Caco-2 (cell line): ENCODE measurements around the gene HBP1. TPM values are rescaled to one million over a fixed set of nuclear protein-coding genes. Genes with fewer than 3 reads are reported as not detected.

Experiments
- BruUV-seq: library from RNA; stranded (reverse); fragments of 400-500 nt; replicated peaks from 2 replicates; lab custom pipeline; 2021; lab: Mats Ljungman, UMichigan
- CTCF ChIA-PET: fragments of 300-600 bp; sonication (Branson Sonifier 250); formaldehyde crosslinking; loops from one replicate; lab custom pipeline; 2022; ENCODE audit warnings: antibody characterized with exemption; lab: Charles Lee
- POLR2A ChIA-PET: fragments of 300-600 bp; sonication (Branson Sonifier 250); formaldehyde crosslinking; loops from one replicate; lab custom pipeline; 2022; ENCODE audit warnings: antibody characterized with exemption; lab: Charles Lee
- DNase-seq, 2 experiments: peaks; one replicate each; pipeline versions ENCODE4 v3.0.0 to v3.0.0-alpha.2; 2020 to 2022
- H3K27me3 ChIP-seq: replicated peaks from 2 replicates; pipeline ENCODE4 v1.6.0; 2011; ENCODE audit warnings: low read length; ENCODE audit not compliant: control insufficient read depth, insufficient read depth
- H3K36me3 ChIP-seq: 2 replicates; pipeline ENCODE4 v1.5.1; 2011; ENCODE audit warnings: low read length; ENCODE audit not compliant: control insufficient read depth, insufficient read depth
- H3K4me1 ChIP-seq: fragments of 250-450 bp; sonication (Bioruptor Pico); 2 replicates; pipeline ENCODE4 v1.5.1; 2020; ENCODE audit warnings: mild to moderate bottlenecking
- H3K4me3 ChIP-seq: 2 replicates; pipeline ENCODE4 v1.5.1; 2011; ENCODE audit warnings: low read depth, mild to moderate bottlenecking, control low read depth, low read length
- H3K9me3 ChIP-seq: fragments of 250-450 bp; sonication (Bioruptor Pico); 2 replicates; pipeline ENCODE4 v1.5.1; 2020; ENCODE audit warnings: mild to moderate bottlenecking, moderate library complexity
- H3K27ac Mint-ChIP-seq: one replicate; pipeline ENCODE4 v1.8.0; 2022; ENCODE audit warnings: mixed read lengths; ENCODE audit not compliant: unreplicated experiment
- H3K27me3 Mint-ChIP-seq: one replicate; pipeline ENCODE4 v1.8.0; 2022; ENCODE audit warnings: mixed read lengths; ENCODE audit not compliant: insufficient read depth, unreplicated experiment
- H3K36me3 Mint-ChIP-seq: one replicate; pipeline ENCODE4 v1.8.0; 2022; ENCODE audit warnings: mild to moderate bottlenecking, mixed read lengths; ENCODE audit not compliant: insufficient read depth, unreplicated experiment
- H3K4me1 Mint-ChIP-seq: one replicate; pipeline ENCODE4 v1.8.0; 2022; ENCODE audit warnings: low read depth, mixed read lengths; ENCODE audit not compliant: unreplicated experiment
- H3K4me3 Mint-ChIP-seq: one replicate; pipeline ENCODE4 v1.8.0; 2022; ENCODE audit warnings: mild to moderate bottlenecking, moderate library complexity, mixed read lengths; ENCODE audit not compliant: unreplicated experiment
- H3K9me3 Mint-ChIP-seq: one replicate; pipeline ENCODE4 v1.8.0; 2022; ENCODE audit warnings: mixed read lengths; ENCODE audit not compliant: unreplicated experiment
- CTCF ChIP-seq, 2 experiments: fragments of 200-600 bp in 1 of 2; IDR thresholded peaks; 1 replicate in 1 of 2; 2 replicates in 1 of 2; pipeline versions ENCODE4 v1.5.1 to v1.8.0; 2011 to 2022; ENCODE audit warnings: antibody characterized with exemption in 1 of 2, control low read depth in 1 of 2, inconsistent platforms in 1 of 2, low read depth in 1 of 2, low read length in 1 of 2, mild to moderate bottlenecking in 1 of 2, moderate library complexity in 1 of 2; ENCODE audit not compliant: insufficient read depth in 1 of 2, severe bottlenecking in 1 of 2, unreplicated experiment in 1 of 2
- intact Hi-C: fragments of 100-400 bp; cut with micrococcal nuclease; formaldehyde crosslinking; loops from one replicate; pipeline ENCODE4 v1.10.0; 2022; ENCODE audit not compliant: unreplicated experiment
- total RNA-seq: library from RNA; stranded (reverse); gene quantifications from 2 replicates; pipeline ENCODE4 v1.2.3, GENCODE V29; 2022

Gene HBP1
- total RNA-seq, 1 experiment from 2014 or later: 24.2 TPM

GRCh38 chr7:107232568-107233090 lies 63.8 kb downstream of the HBP1 start:
- CTCF ChIA-PET: no interaction called here
- intact Hi-C loops: no loop called here
- no peak overlapping the region for H3K4me3 ChIP-seq
- Mint-ChIP-seq H3K27me3 (no peaks in the 10 kb centered on the region), H3K4me1 (no peaks in the 10 kb centered on the region), H3K4me3 (no peak overlapping the region), H3K27ac (no peak overlapping the region), H3K9me3 (no peaks in the 10 kb centered on the region), H3K36me3 (no peaks in the 10 kb centered on the region)
- no peak for DNase-seq
- no peaks in the 10 kb centered on the region for H3K36me3 ChIP-seq
- POLR2A ChIA-PET: no interaction called here
- no TSS peak for BruUV-seq
- H3K27me3 ChIP-seq: no peaks in the 10 kb centered on the region
- no peaks in the 10 kb centered on the region for H3K9me3 ChIP-seq
- H3K4me1 ChIP-seq: no peaks in the 10 kb centered on the region
- TF ChIP-seq CTCF (IDR thresholded peaks at IDR 0.05; ENCODE audit: insufficient read depth in 1 of 2, low read depth in 1 of 2, low read length in 1 of 2, severe bottlenecking in 1 of 2, unreplicated experiment in 1 of 2): no peak

GRCh38 chr7:107233174-107233573 lies 64.4 kb downstream of the HBP1 start:
- no peak for DNase-seq
- BruUV-seq: no TSS peak

GRCh38 chr7:107233981-107234380 lies 65.2 kb downstream of the HBP1 start:
- no peaks in the 10 kb centered on the region for H3K4me1 Mint-ChIP-seq
- POLR2A ChIA-PET: no interaction called here

More at GRCh38 chr7:107233174-107233573, 64.4 kb downstream of the HBP1 start:
- POLR2A ChIA-PET: no interaction called here
- no peaks in the 10 kb centered on the region for H3K9me3 ChIP-seq
- H3K27ac Mint-ChIP-seq: no peak overlapping the region
- H3K27me3 ChIP-seq: no peaks in the 10 kb centered on the region
- intact Hi-C loops: no loop called here
- no peaks in the 10 kb centered on the region for H3K36me3 Mint-ChIP-seq
- no peaks in the 10 kb centered on the region for H3K36me3 ChIP-seq
- no peaks in the 10 kb centered on the region for H3K4me1 Mint-ChIP-seq
- TF ChIP-seq CTCF (IDR thresholded peaks at IDR 0.05; ENCODE audit: insufficient read depth in 1 of 2, low read depth in 1 of 2, low read length in 1 of 2, severe bottlenecking in 1 of 2, unreplicated experiment in 1 of 2): no peak
- H3K4me3 ChIP-seq: no peak overlapping the region
- no peaks in the 10 kb centered on the region for H3K27me3 Mint-ChIP-seq
- no peaks in the 10 kb centered on the region for H3K9me3 Mint-ChIP-seq
- no peaks in the 10 kb centered on the region for H3K4me1 ChIP-seq
- CTCF ChIA-PET: no interaction called here
- no peak overlapping the region for H3K4me3 Mint-ChIP-seq

More at GRCh38 chr7:107233981-107234380, 65.2 kb downstream of the HBP1 start:
- Histone ChIP-seq H3K4me3 (no peak overlapping the region), H3K4me1 (no peaks in the 10 kb centered on the region), H3K9me3 (no peaks in the 10 kb centered on the region), H3K36me3 (no peaks in the 10 kb centered on the region), H3K27me3 (no peaks in the 10 kb centered on the region)
- Mint-ChIP-seq H3K36me3 (no peaks in the 10 kb centered on the region), H3K27ac (no peak overlapping the region), H3K4me3 (no peak overlapping the region), H3K9me3 (no peaks in the 10 kb centered on the region), H3K27me3 (no peaks in the 10 kb centered on the region)
- intact Hi-C loops: no loop called here
- BruUV-seq: no TSS peak
- no peak for TF ChIP-seq CTCF (IDR thresholded peaks at IDR 0.05; ENCODE audit: insufficient read depth in 1 of 2, low read depth in 1 of 2, low read length in 1 of 2, severe bottlenecking in 1 of 2, unreplicated experiment in 1 of 2)
- CTCF ChIA-PET: no interaction called here
- no peak for DNase-seq
